OCI-LY1 (cell line): ENCODE data around the gene DPP4.

Experiments used
- EZH2 ChIP-seq: fragments of 200-600 bp; sonication (generic), shearing (Covaris generic); IDR thresholded peaks from 2 replicates; pipeline ENCODE4 v1.8.0; 2017; ENCODE audit warnings: borderline replicate concordance, mixed run types, mild to moderate bottlenecking, antibody characterized with exemption, low read length, moderate library complexity, mixed read lengths
- TF ChIP-seq, protein P1 (sequence below): fragments of 200-600 bp; sonication (generic), shearing (Covaris generic); IDR thresholded peaks from 2 replicates; pipeline ENCODE4 v1.5.1; 2017; ENCODE audit warnings: mild to moderate bottlenecking, antibody characterized with exemption, low read length, moderate library complexity, mixed read lengths

DNA sequence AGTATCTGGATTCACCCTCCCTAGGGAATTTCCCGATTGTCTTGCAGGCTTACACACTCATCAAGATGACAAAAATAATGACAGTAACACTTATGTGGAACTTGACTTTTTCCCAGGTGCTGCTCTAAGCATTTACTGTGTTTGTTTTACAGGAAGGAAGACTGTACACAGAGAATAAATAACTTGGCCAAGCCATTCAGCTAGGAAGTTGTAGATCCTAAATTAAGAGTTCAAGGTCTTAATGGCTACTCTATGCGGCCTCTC lies 549 bp upstream of the DPP4 start:
- TF ChIP-seq, protein P1, sequence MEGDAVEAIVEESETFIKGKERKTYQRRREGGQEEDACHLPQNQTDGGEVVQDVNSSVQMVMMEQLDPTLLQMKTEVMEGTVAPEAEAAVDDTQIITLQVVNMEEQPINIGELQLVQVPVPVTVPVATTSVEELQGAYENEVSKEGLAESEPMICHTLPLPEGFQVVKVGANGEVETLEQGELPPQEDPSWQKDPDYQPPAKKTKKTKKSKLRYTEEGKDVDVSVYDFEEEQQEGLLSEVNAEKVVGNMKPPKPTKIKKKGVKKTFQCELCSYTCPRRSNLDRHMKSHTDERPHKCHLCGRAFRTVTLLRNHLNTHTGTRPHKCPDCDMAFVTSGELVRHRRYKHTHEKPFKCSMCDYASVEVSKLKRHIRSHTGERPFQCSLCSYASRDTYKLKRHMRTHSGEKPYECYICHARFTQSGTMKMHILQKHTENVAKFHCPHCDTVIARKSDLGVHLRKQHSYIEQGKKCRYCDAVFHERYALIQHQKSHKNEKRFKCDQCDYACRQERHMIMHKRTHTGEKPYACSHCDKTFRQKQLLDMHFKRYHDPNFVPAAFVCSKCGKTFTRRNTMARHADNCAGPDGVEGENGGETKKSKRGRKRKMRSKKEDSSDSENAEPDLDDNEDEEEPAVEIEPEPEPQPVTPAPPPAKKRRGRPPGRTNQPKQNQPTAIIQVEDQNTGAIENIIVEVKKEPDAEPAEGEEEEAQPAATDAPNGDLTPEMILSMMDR: no peak
- no peak for TF ChIP-seq EZH2
